Natural killer cell treated with Interleukin-12 subunit alpha and Interleukin-12 subunit beta and Interleukin-15 and Interleukin-18, amount 100 ng/mL, for 72 hours (primary cell): ENCODE results near the gene ESR1. TPM values are rescaled to one million over a fixed set of nuclear protein-coding genes. Genes with fewer than 3 reads are reported as not detected.
"Not testable (repeated sequence)": the region's sequence is repeated elsewhere in the genome, so short reads cannot be mapped to it uniquely, and the experiment has no call there.

Source experiments
- ATAC-seq, 2 donors: fragments of 150-1000 bp; cut with Tn5 transposase in 1 of 2; sonication (Bioruptor Pico), chemical (Tn5 transposase) in 1 of 2; 2 replicates each; pipeline ENCODE4 v1.10.0; 2021
- DNase-seq: peaks from one replicate; pipeline ENCODE4 v3.0.0; 2022; ENCODE audit warnings: low spot score
- H3K27ac Mint-ChIP-seq, 2 donors: 1 replicate in 1 of 2; 2 replicates in 1 of 2; pipeline ENCODE4 v1.8.0; 2022; ENCODE audit warnings: mixed read lengths in 2 of 2, mild to moderate bottlenecking in 1 of 2, moderate library complexity in 1 of 2
- H3K27me3 Mint-ChIP-seq, 2 donors: 1 replicate in 1 of 2; 2 replicates in 1 of 2; pipeline ENCODE4 v1.8.0; 2022; ENCODE audit warnings: mixed read lengths in 2 of 2
- H3K36me3 Mint-ChIP-seq: one replicate; pipeline ENCODE4 v1.8.0; 2022; ENCODE audit warnings: mixed read lengths
- H3K4me1 Mint-ChIP-seq, 2 donors: 1 replicate in 1 of 2; 2 replicates in 1 of 2; pipeline ENCODE4 v1.8.0; 2022; ENCODE audit warnings: low read depth in 2 of 2, mixed read lengths in 2 of 2, mild to moderate bottlenecking in 1 of 2
- H3K4me3 Mint-ChIP-seq: one replicate; pipeline ENCODE4 v1.8.0; 2022; ENCODE audit warnings: mixed read lengths
- H3K9me3 Mint-ChIP-seq: 2 replicates; pipeline ENCODE4 v1.8.0; 2022; ENCODE audit warnings: mixed read lengths
- total RNA-seq, 2 donors: library from RNA; stranded (reverse); gene quantifications; one replicate each; pipeline ENCODE4 v1.2.3, GENCODE V29; 2022

ESR1 gene
- total RNA-seq, 2 donors from 2014 or later: 2.3 to 4.9 TPM

- Mint-ChIP-seq H3K4me3 (no peak overlapping the region), H3K9me3 (no peaks in the 10 kb centered on the region), H3K27me3 (peaks cover 22 to 42% of the 10 kb centered on the region in 2 donors), H3K27ac (no peak overlapping the region), H3K4me1 (no peaks in the 10 kb centered on the region), H3K36me3 (no peaks in the 10 kb centered on the region)
- ATAC-seq (no peak), DNase-seq (no peak)
These were observed 29.7 kb downstream of the ESR1 start for GRCh38 chr6:151837223-151837622.

GRCh38 chr6:151842816-151843215 lies 35.3 kb downstream of the ESR1 start:
- DNase-seq: no peak
- H3K36me3 Mint-ChIP-seq: no peaks in the 10 kb centered on the region
- H3K4me1 Mint-ChIP-seq: no peaks in the 10 kb centered on the region
- H3K27me3 Mint-ChIP-seq: peaks cover 6 to 23% of the 10 kb centered on the region in 2 donors
- H3K4me3 Mint-ChIP-seq: no peak overlapping the region
- H3K27ac Mint-ChIP-seq: no peak overlapping the region
- H3K9me3 Mint-ChIP-seq: no peaks in the 10 kb centered on the region
- no peak for ATAC-seq

GRCh38 chr6:151847064-151847463 lies 39.6 kb downstream of the ESR1 start:
- Mint-ChIP-seq H3K36me3 (no peaks in the 10 kb centered on the region), H3K27me3 (peaks cover 0 to 19% of the 10 kb centered on the region in 2 donors), H3K4me1 (no peaks in the 10 kb centered on the region), H3K4me3 (no peak overlapping the region), H3K27ac (no peak overlapping the region), H3K9me3 (no peaks in the 10 kb centered on the region)
- ATAC-seq: no peak
- DNase-seq: no peak

GRCh38 chr6:151850479-151851003 lies 43.1 kb downstream of the ESR1 start:
- no peak overlapping the region for H3K4me3 Mint-ChIP-seq
- no peaks in the 10 kb centered on the region for H3K36me3 Mint-ChIP-seq
- H3K9me3 Mint-ChIP-seq: no peaks in the 10 kb centered on the region
- H3K27ac Mint-ChIP-seq: no peak overlapping the region
- H3K27me3 Mint-ChIP-seq: peaks cover 3 to 12% of the 10 kb centered on the region in 2 donors
- DNase-seq (no peak), ATAC-seq (no peak)
- no peaks in the 10 kb centered on the region for H3K4me1 Mint-ChIP-seq

GRCh38 chr6:151858294-151858693 lies 50.8 kb downstream of the ESR1 start:
- DNase-seq (no peak), ATAC-seq (no peak)
- H3K9me3 Mint-ChIP-seq: no peaks in the 10 kb centered on the region
- no peak overlapping the region for H3K27ac Mint-ChIP-seq
- H3K4me1 Mint-ChIP-seq: no peaks in the 10 kb centered on the region
- no peak overlapping the region for H3K4me3 Mint-ChIP-seq
- no peaks in the 10 kb centered on the region for H3K36me3 Mint-ChIP-seq
- H3K27me3 Mint-ChIP-seq: peaks cover 3 to 10% of the 10 kb centered on the region in 2 donors

- no peak for DNase-seq
- Mint-ChIP-seq H3K4me1 (peaks cover 2 to 4% of the 10 kb centered on the region in 2 donors), H3K27me3 (peaks cover 0 to 9% of the 10 kb centered on the region in 2 donors), H3K27ac (no peak overlapping the region), H3K9me3 (peaks cover 3% of the 10 kb centered on the region), H3K36me3 (no peaks in the 10 kb centered on the region), H3K4me3 (no peak overlapping the region)
- no peak for ATAC-seq
These were observed 55.0 kb downstream of the ESR1 start for GRCh38 chr6:151862461-151862860.

GRCh38 chr6:151867361-151867869 lies 59.9 kb downstream of the ESR1 start:
- not testable (repeated sequence) for H3K9me3 Mint-ChIP-seq, H3K4me3 Mint-ChIP-seq, H3K36me3 Mint-ChIP-seq, H3K27ac Mint-ChIP-seq, ATAC-seq, DNase-seq, H3K4me1 Mint-ChIP-seq
- H3K27me3 Mint-ChIP-seq: peaks cover 2 to 28% of the 10 kb centered on the region in 2 donors

- H3K27ac Mint-ChIP-seq: no peak overlapping the region
- peaks cover 6% of the 10 kb centered on the region for H3K36me3 Mint-ChIP-seq
- ATAC-seq (no peak), DNase-seq (no peak)
- H3K4me3 Mint-ChIP-seq: no peak overlapping the region
- peaks cover 6% of the 10 kb centered on the region for H3K9me3 Mint-ChIP-seq
- H3K27me3 Mint-ChIP-seq: peaks cover 4 to 24% of the 10 kb centered on the region in 2 donors
- H3K4me1 Mint-ChIP-seq: peaks cover 2 to 5% of the 10 kb centered on the region in 2 donors
These were observed 61.9 kb downstream of the ESR1 start for GRCh38 chr6:151869345-151869744.

- Mint-ChIP-seq H3K27me3 (peaks cover 4 to 24% of the 10 kb centered on the region in 2 donors), H3K36me3 (peaks cover 6% of the 10 kb centered on the region), H3K27ac (no peak overlapping the region), H3K4me1 (peaks cover 2 to 5% of the 10 kb centered on the region in 2 donors), H3K9me3 (peaks cover 6% of the 10 kb centered on the region), H3K4me3 (no peak overlapping the region)
- no peak for ATAC-seq
- no peak for DNase-seq
These were observed 62.3 kb downstream of the ESR1 start for GRCh38 chr6:151869787-151870186.

GRCh38 chr6:151870375-151870774 lies 62.9 kb downstream of the ESR1 start:
- peaks cover 4 to 26% of the 10 kb centered on the region in 2 donors for H3K27me3 Mint-ChIP-seq
- H3K27ac Mint-ChIP-seq: no peak overlapping the region
- H3K36me3 Mint-ChIP-seq: peaks cover 6% of the 10 kb centered on the region
- peaks cover 3 to 5% of the 10 kb centered on the region in 2 donors for H3K4me1 Mint-ChIP-seq
- peaks cover 3% of the 10 kb centered on the region for H3K9me3 Mint-ChIP-seq
- no peak for ATAC-seq
- DNase-seq: no peak
- no peak overlapping the region for H3K4me3 Mint-ChIP-seq

GRCh38 chr6:151875524-151875923 lies 68.0 kb downstream of the ESR1 start:
- H3K27ac Mint-ChIP-seq: no peak overlapping the region
- DNase-seq (no peak), ATAC-seq (no peak)
- H3K4me3 Mint-ChIP-seq: no peak overlapping the region
- peaks cover 14 to 33% of the 10 kb centered on the region in 2 donors for H3K27me3 Mint-ChIP-seq
- H3K36me3 Mint-ChIP-seq: peaks cover 6% of the 10 kb centered on the region
- H3K4me1 Mint-ChIP-seq: peaks cover 0 to 4% of the 10 kb centered on the region in 2 donors
- peaks cover 9% of the 10 kb centered on the region for H3K9me3 Mint-ChIP-seq

- Mint-ChIP-seq H3K4me1 (peaks cover 0 to 4% of the 10 kb centered on the region in 2 donors), H3K9me3 (peaks cover 9% of the 10 kb centered on the region), H3K27me3 (peaks cover 14 to 34% of the 10 kb centered on the region in 2 donors), H3K27ac (no peak overlapping the region), H3K36me3 (peaks cover 6% of the 10 kb centered on the region), H3K4me3 (no peak overlapping the region)
- ATAC-seq (no peak), DNase-seq (no peak)
These were observed 68.6 kb downstream of the ESR1 start for GRCh38 chr6:151876122-151876521.

GRCh38 chr6:151877458-151877857 lies 70.0 kb downstream of the ESR1 start:
- H3K4me3 Mint-ChIP-seq: no peak overlapping the region
- no peak for DNase-seq
- peaks cover 3% of the 10 kb centered on the region for H3K36me3 Mint-ChIP-seq
- H3K4me1 Mint-ChIP-seq: peaks cover 0 to 4% of the 10 kb centered on the region in 2 donors
- H3K9me3 Mint-ChIP-seq: peaks cover 9% of the 10 kb centered on the region
- ATAC-seq: no peak
- peaks cover 12 to 34% of the 10 kb centered on the region in 2 donors for H3K27me3 Mint-ChIP-seq
- no peak overlapping the region for H3K27ac Mint-ChIP-seq

GRCh38 chr6:151881231-151881630 lies 73.7 kb downstream of the ESR1 start:
- ATAC-seq (no peak), DNase-seq (no peak)
- H3K27ac Mint-ChIP-seq: no peak overlapping the region
- peaks cover 9% of the 10 kb centered on the region for H3K9me3 Mint-ChIP-seq
- H3K36me3 Mint-ChIP-seq: no peaks in the 10 kb centered on the region
- peaks cover 6 to 24% of the 10 kb centered on the region in 2 donors for H3K27me3 Mint-ChIP-seq
- H3K4me3 Mint-ChIP-seq: no peak overlapping the region
- H3K4me1 Mint-ChIP-seq: no peaks in the 10 kb centered on the region

- H3K9me3 Mint-ChIP-seq: peaks cover 9% of the 10 kb centered on the region
These were observed 74.7 kb downstream of the ESR1 start for GRCh38 chr6:151882206-151882605.

More at GRCh38 chr6:151882206-151882605, 74.7 kb downstream of the ESR1 start:
- ATAC-seq: no peak
- H3K27me3 Mint-ChIP-seq: peaks cover 6 to 24% of the 10 kb centered on the region in 2 donors
- DNase-seq: no peak
- H3K4me1 Mint-ChIP-seq: no peaks in the 10 kb centered on the region
- no peaks in the 10 kb centered on the region for H3K36me3 Mint-ChIP-seq
- H3K27ac Mint-ChIP-seq: no peak overlapping the region
- no peak overlapping the region for H3K4me3 Mint-ChIP-seq
